Hepatocyte (in vitro differentiated cells): ENCODE results near the gene RAET1G. TPM values are rescaled to one million over a fixed set of nuclear protein-coding genes. Genes with fewer than 3 reads are reported as not detected.
"Not testable (repeated sequence)": the region's sequence is repeated elsewhere in the genome, so short reads cannot be mapped to it uniquely, and the experiment has no call there.

ENCODE experiments used
- DNase-seq: peaks from one replicate; pipeline ENCODE4 v3.0.0-alpha.2; 2016; ENCODE audit warnings: low spot score
- H2AFZ ChIP-seq: fragments of 200-600 bp; sonication (generic); 2 replicates; pipeline ENCODE4 v1.6.0; 2016; ENCODE audit warnings: antibody characterized with exemption, mild to moderate bottlenecking
- H3K27ac ChIP-seq: fragments of 200-600 bp; sonication (generic); 2 replicates; pipeline ENCODE4 v1.5.1; 2016; ENCODE audit warnings: mild to moderate bottlenecking
- H3K27me3 ChIP-seq: fragments of 200-600 bp; sonication (generic); 2 replicates; pipeline ENCODE4 v1.6.1; 2016
- H3K36me3 ChIP-seq: fragments of 200-600 bp; sonication (generic); replicated peaks from 2 replicates; pipeline ENCODE4 v1.5.1; 2016; ENCODE audit warnings: low read depth; ENCODE audit not compliant: insufficient read depth
- H3K4me1 ChIP-seq: fragments of 200-600 bp; sonication (generic); 2 replicates; pipeline ENCODE4 v1.5.1; 2016; ENCODE audit warnings: mild to moderate bottlenecking, moderate library complexity; ENCODE audit not compliant: insufficient read depth
- H3K4me2 ChIP-seq: fragments of 200-600 bp; sonication (generic); 2 replicates; pipeline ENCODE4 v1.6.0; 2016
- H3K4me3 ChIP-seq: fragments of 200-600 bp; sonication (generic); 2 replicates; pipeline ENCODE4 v1.5.1; 2016; ENCODE audit warnings: mild to moderate bottlenecking
- H3K79me2 ChIP-seq: fragments of 200-600 bp; sonication (generic); 2 replicates; pipeline ENCODE4 v1.6.0; 2017; ENCODE audit warnings: mild to moderate bottlenecking
- H3K9me2 ChIP-seq: fragments of 200-600 bp; sonication (generic); replicated peaks from 2 replicates; pipeline ENCODE4 v1.6.0; 2017; ENCODE audit warnings: mild to moderate bottlenecking; ENCODE audit not compliant: insufficient read depth
- H3K9me3 ChIP-seq: fragments of 200-600 bp; sonication (generic); 2 replicates; pipeline ENCODE4 v1.5.1; 2016; ENCODE audit warnings: low read depth, mild to moderate bottlenecking
- H4K20me1 ChIP-seq: fragments of 200-600 bp; sonication (generic); 2 replicates; pipeline ENCODE4 v1.6.0; 2016; ENCODE audit warnings: mild to moderate bottlenecking; ENCODE audit not compliant: insufficient read depth, poor library complexity, severe bottlenecking
- CTCF ChIP-seq: fragments of 200-600 bp; sonication (generic); IDR thresholded peaks from 2 replicates; pipeline ENCODE4 v1.5.1; 2016; ENCODE audit warnings: antibody characterized with exemption, mild to moderate bottlenecking; ENCODE audit not compliant: poor library complexity
- EZH2 ChIP-seq: fragments of 200-600 bp; sonication (generic); IDR thresholded peaks from 2 replicates; pipeline ENCODE4 v1.6.1; 2016; ENCODE audit warnings: antibody characterized with exemption, mild to moderate bottlenecking, borderline replicate concordance
- EZH2phosphoT487 ChIP-seq: fragments of 200-600 bp; sonication (generic); IDR thresholded peaks from one replicate; pipeline ENCODE4 v1.6.1; 2018; ENCODE audit warnings: antibody characterized with exemption, mild to moderate bottlenecking, low read depth, moderate library complexity; ENCODE audit not compliant: unreplicated experiment, severe bottlenecking
- WGBS: methylation state at CpG from one replicate; pipeline ENCODE4 v1.1.6; 2016; ENCODE audit warnings: low lambda C conversion rate; ENCODE audit errors: missing lambda C conversion rate; 5-methylcytosine and 5-hydroxymethylcytosine counted together
- polyA plus RNA-seq: library from polyadenylated mRNA; unstranded; fragments of >200 nt; fragmentation: Nextera tagmentation; extraction: Ambion mirVana; gene quantifications from 2 replicates; pipeline ENCODE4 v1.2.1, GENCODE V29; 2016
- total RNA-seq: library from RNA; depleted of rRNA; stranded (reverse); fragments of >200 nt; gene quantifications from 2 replicates; pipeline ENCODE4 v1.2.3, GENCODE V29; 2014

The RAET1G gene
- total and polyA plus RNA-seq, 2 experiments from 2014 or later, result 0.31 to 1.5 TPM

DNA sequence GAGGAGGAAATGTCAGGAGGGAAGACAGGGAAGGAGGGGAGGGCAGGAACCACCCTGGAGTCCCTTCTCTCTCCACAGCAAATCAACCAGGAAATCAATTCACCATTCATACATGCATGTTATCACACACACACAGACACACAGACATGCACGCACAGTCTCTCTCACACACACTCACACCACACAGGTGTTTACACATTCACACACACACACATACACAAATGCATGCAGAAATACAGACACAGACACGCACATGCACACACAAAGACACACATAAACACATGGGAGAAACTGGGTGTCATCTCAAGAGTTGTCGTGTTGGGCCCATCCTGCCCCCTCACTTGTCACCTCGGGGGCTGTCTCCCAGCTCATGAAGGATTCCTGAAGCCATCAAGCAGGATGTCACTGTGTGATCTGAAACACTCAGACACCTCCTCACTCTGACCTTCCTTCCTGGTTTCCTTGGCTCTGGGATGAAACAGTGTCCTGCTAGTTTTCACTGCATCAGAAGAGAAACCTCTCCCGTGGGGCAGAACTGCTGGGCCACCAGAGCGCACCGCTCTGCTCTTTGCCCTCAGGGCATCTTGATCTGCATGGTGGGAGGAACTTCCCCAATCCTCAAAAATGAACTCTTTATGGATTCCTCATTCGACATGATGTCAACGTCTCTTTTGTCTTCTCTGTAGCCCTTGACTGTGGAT lies 9.2 kb downstream of the RAET1G start:
- no peak overlapping the region for H3K27ac ChIP-seq
- no peaks in the 10 kb centered on the region for H3K36me3 ChIP-seq
- DNase-seq, result no peak
- no peaks in the 10 kb centered on the region for H3K9me3 ChIP-seq
- no peak overlapping the region for H2AFZ ChIP-seq
- H3K4me2 ChIP-seq, result no peak overlapping the region
- no peaks in the 10 kb centered on the region for H3K9me2 ChIP-seq
- H3K4me3 ChIP-seq, result no peak overlapping the region
- H4K20me1 ChIP-seq, result no peaks in the 10 kb centered on the region
- no peaks in the 10 kb centered on the region for H3K79me2 ChIP-seq
- no peaks in the 10 kb centered on the region for H3K4me1 ChIP-seq
- H3K27me3 ChIP-seq, result peaks cover 5% of the 10 kb centered on the region
- 66% methylated on average over 9 of the region's 9 CpGs for WGBS
- TF ChIP-seq EZH2phosphoT487 (no peak), EZH2 (no peak), CTCF (no peak)

DNA sequence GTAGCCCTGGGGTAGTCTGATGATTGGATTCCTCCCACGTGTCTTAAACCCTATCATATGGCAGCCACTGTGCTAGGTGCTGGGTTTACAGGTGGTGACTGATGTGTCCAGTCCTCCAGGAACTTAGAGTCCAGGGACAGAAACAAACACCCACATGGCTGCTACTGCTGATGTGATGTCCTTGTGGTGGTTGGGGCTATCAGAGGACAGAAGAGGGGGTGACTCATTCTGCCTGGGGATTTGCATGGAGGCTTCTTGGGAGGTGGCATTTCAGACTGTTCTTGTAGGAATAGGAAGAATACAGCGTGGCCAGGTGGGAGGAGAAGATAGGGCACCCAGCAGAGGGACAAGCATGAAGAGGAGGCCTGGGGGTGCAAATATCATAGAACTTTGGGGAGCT lies 9.8 kb downstream of the RAET1G start:
- Histone ChIP-seq H3K36me3 (no peaks in the 10 kb centered on the region), H4K20me1 (no peaks in the 10 kb centered on the region), H3K27me3 (peaks cover 5% of the 10 kb centered on the region), H3K4me2 (no peak overlapping the region), H3K27ac (no peak overlapping the region), H3K9me2 (no peaks in the 10 kb centered on the region), H2AFZ (no peak overlapping the region), H3K79me2 (no peaks in the 10 kb centered on the region), H3K9me3 (no peaks in the 10 kb centered on the region), H3K4me1 (no peaks in the 10 kb centered on the region), H3K4me3 (no peak overlapping the region)
- DNase-seq, result no peak
- TF ChIP-seq EZH2, result no peak
- no peak for TF ChIP-seq CTCF
- TF ChIP-seq EZH2phosphoT487, result no peak
- WGBS, result 37% methylated on average over 2 of the region's 2 CpGs

DNA sequence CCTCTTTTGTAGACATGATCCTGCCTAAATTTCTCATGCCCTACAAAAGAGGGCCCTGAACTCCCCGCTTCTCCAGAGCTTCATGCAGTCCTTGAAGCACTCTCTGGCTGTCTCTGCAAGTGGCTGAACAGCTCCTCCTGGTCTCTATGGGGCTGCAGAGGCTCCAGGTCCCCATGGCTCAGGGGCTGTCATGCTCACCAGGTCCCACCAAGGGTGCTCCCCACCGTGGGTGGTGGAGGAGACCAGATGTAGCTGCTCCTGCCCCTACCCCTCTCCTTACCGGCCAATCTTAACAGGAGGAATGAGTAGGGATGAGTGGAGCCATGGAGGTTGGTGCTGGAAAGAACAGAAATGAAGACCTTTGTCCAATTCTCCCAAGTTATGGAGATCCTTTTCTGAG lies 10.2 kb downstream of the RAET1G start:
- H3K4me1 ChIP-seq, H3K79me2 ChIP-seq, H3K36me3 ChIP-seq, H3K9me3 ChIP-seq, H3K9me2 ChIP-seq, H3K4me2 ChIP-seq, DNase-seq, H3K4me3 ChIP-seq, H3K27ac ChIP-seq, H3K27me3 ChIP-seq, H4K20me1 ChIP-seq, H2AFZ ChIP-seq: not testable (repeated sequence)
- WGBS, result 74% methylated on average over 3 of the region's 3 CpGs

DNA sequence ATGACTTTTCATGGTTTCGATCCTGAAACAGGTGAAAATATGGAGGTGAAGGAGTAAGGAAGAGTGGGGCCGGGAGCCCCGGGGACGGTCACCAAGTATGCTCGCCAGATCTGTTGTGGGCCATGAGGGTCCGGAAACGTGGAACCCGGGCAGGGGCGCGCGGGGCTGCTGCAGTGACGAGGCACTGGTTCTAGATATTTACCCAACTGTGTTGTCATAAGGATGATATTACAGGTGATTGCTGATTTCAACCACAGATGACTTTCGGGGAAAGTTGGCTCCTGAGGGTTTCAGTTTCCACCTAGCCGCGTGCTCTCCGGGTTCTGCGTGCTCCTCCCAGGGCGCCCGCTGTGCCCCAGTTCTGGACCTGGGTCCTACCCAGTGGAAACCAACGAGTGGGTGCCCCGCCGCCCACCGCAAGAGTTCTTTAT lies 12.2 kb downstream of the RAET1G start:
- Histone ChIP-seq H3K27me3 (peaks cover 5% of the 10 kb centered on the region), H3K4me3 (no peak overlapping the region), H4K20me1 (no peaks in the 10 kb centered on the region), H3K9me3 (no peaks in the 10 kb centered on the region), H3K27ac (no peak overlapping the region), H2AFZ (no peak overlapping the region), H3K9me2 (no peaks in the 10 kb centered on the region), H3K36me3 (no peaks in the 10 kb centered on the region), H3K4me1 (no peaks in the 10 kb centered on the region), H3K79me2 (no peaks in the 10 kb centered on the region), H3K4me2 (no peak overlapping the region)
- 96% methylated on average over 23 of the region's 23 CpGs for WGBS
- TF ChIP-seq EZH2phosphoT487, result no peak
- no peak for DNase-seq
